Loucy (cell line): ENCODE data around the gene OTUD4.

Experiments
- EZH2phosphoT487 ChIP-seq: fragments of 200-600 bp; IDR thresholded peaks from 2 replicates; pipeline ENCODE4 v1.6.1; 2018; ENCODE audit warnings: antibody characterized with exemption, mild to moderate bottlenecking, moderate library complexity, borderline replicate concordance
- TF ChIP-seq, protein P1 (sequence below): fragments of 200-600 bp; sonication (generic); conservative IDR thresholded peaks from 2 replicates; pipeline ENCODE4 v1.5.1; 2014; ENCODE audit warnings: mild to moderate bottlenecking, antibody characterized with exemption, low read length

DNA sequence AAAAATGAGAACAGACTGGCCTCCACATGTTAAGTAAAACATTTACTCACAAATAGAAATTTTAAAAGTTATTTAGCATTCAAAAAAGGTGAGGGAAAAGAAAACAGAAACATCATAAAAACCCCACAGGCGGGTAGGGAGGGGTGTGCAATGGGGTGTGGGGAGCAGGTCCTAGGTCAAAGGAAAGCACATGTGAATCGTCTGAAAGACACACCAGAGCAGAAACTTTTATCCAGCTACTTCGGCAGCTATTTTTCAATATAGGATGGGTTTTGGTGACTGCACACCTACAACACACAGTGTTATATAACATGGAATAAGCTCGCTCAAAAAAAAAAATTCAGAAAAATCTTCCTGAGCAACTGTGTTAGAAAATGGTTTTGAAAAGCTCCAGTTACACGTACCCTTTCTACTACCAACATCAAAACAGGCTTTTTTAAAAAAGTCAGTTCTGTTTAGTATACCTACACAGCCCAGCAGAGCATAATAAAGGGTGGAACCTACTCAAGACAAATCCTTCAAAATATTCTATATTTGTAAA lies 1.6 kb downstream of the OTUD4 start:
- TF ChIP-seq, protein P1, sequence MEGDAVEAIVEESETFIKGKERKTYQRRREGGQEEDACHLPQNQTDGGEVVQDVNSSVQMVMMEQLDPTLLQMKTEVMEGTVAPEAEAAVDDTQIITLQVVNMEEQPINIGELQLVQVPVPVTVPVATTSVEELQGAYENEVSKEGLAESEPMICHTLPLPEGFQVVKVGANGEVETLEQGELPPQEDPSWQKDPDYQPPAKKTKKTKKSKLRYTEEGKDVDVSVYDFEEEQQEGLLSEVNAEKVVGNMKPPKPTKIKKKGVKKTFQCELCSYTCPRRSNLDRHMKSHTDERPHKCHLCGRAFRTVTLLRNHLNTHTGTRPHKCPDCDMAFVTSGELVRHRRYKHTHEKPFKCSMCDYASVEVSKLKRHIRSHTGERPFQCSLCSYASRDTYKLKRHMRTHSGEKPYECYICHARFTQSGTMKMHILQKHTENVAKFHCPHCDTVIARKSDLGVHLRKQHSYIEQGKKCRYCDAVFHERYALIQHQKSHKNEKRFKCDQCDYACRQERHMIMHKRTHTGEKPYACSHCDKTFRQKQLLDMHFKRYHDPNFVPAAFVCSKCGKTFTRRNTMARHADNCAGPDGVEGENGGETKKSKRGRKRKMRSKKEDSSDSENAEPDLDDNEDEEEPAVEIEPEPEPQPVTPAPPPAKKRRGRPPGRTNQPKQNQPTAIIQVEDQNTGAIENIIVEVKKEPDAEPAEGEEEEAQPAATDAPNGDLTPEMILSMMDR, result no peak
- TF ChIP-seq EZH2phosphoT487, result no peak
